IMR-90 (cell line): ENCODE data around the gene PFAS. TPM values are rescaled to one million over a fixed set of nuclear protein-coding genes. Genes with fewer than 3 reads are reported as not detected.

ENCODE experiments used
- CEBPB ChIP-seq: IDR thresholded peaks from 2 replicates; pipeline ENCODE4 v1.6.1; 2012; ENCODE audit warnings: low read depth, low read length, improper control_type of control experiment
- MAZ ChIP-seq: IDR thresholded peaks from 2 replicates; pipeline ENCODE4 v1.6.1; 2012; ENCODE audit warnings: low read depth, mild to moderate bottlenecking, low read length, improper control_type of control experiment, moderate library complexity, borderline replicate concordance
- RAD21 ChIP-seq: IDR thresholded peaks from 2 replicates; pipeline ENCODE4 v1.6.1; 2012; ENCODE audit warnings: low read length, improper control_type of control experiment
- RCOR1 ChIP-seq: IDR thresholded peaks from 2 replicates; pipeline ENCODE4 v1.6.1; 2012; ENCODE audit warnings: mild to moderate bottlenecking, low read length, improper control_type of control experiment; ENCODE audit not compliant: insufficient replicate concordance
- USF2 ChIP-seq: fragments of 150-350 bp; IDR thresholded peaks from 2 replicates; pipeline ENCODE4 v1.6.1; 2017; ENCODE audit warnings: mild to moderate bottlenecking, antibody characterized with exemption, low read length, low read depth
- polyA plus RNA-seq, 3 experiments: library from polyadenylated mRNA; depleted of rRNA; stranded (reverse); fragments of >200 nt; gene quantifications; 2 replicates each; pipeline ENCODE4 v1.2.3, GENCODE V29; 2012; ENCODE audit warnings: low replicate concordance in 1 of 3
- total RNA-seq: library from RNA; depleted of rRNA; stranded (reverse); fragments of >200 nt; gene quantifications from 2 replicates; pipeline ENCODE4 v1.2.3, GENCODE V29; 2012

PFAS gene
- total and polyA plus RNA-seq, 2 of the 4 experiments (the other 2 are of a cell fraction) = 20.7 to 26.2 TPM

- TF ChIP-seq USF2 (no peak), RCOR1 (no peak), MAZ (no peak), CEBPB (no peak), RAD21 (no peak)
Observed at GRCh38 chr17:8222380-8222629, 26.8 kb upstream of the PFAS start (continued).
